ENCODE data around the gene TRIM45. TPM values are rescaled to one million over a fixed set of nuclear protein-coding genes. Genes with fewer than 3 reads are reported as not detected.

The TRIM45 gene
- total RNA-seq: 10 to 100 TPM in 3 of 4 donors, 1 to 10 TPM in 1; 7.3 to 25.4 (median 13.2) TPM
- polyA plus RNA-seq: 10 to 100 TPM in 1 of 3 donors, 1 to 10 TPM in 2; 3.3 to 17.1 (median 8.4) TPM
- long read RNA-seq, donor 1, transcript TRIM45-201 (6 exons, 3,515 nt): major isoform, 10 of 22 reads
- long read RNA-seq, donor 1, partial matches to known transcripts: 3 of 22 reads
- long read RNA-seq, donor 1, other reads (novel, unspliced or antisense): 9 of 22 reads
- long read RNA-seq, donor 2, transcript TRIM45-201 (6 exons, 3,515 nt): major isoform, 7 of 12 reads
- long read RNA-seq, donor 2, partial matches to known transcripts: 1 of 12 reads
- long read RNA-seq, donor 2, other reads (novel, unspliced or antisense): 4 of 12 reads

GRCh38 chr1:117121589-117122329 is at the start of gene TRIM45:
TRIM45 (minus strand) TSS chr1:117121749; CDS start chr1:117121201, 548 bp downstream.
- Histone ChIP-seq H3K9me3 (no peaks in the 10 kb centered on the region), H3K4me3 (peak within 1 kb of the TSS; percentile 78), H3K36me3 (ENCODE audit: insufficient read depth in 1 of 2, low read depth in 1 of 2) (peaks cover 0 to 1% of the 10 kb centered on the region in 2 donors), H3K27me3 (ENCODE audit: insufficient read depth in 3 of 3, low read length in 2 of 3) (no peaks in the 10 kb centered on the region), H3K27ac (peak within 1 kb of the TSS; percentile 95), H3K4me1 (peaks cover 45% of the 10 kb centered on the region)
- ATAC-seq (peak; percentile 90 to 95 (median 92)), DNase-seq (peak; percentile 97 to 98)
- peak; percentile 73 for TF ChIP-seq CTCF (IDR thresholded peaks at IDR 0.05)
- WGBS, 3 donors: 0 to 1% (median 1%) methylated on average over 66 to 71 of the region's 71 CpGs
- intact Hi-C loops (cut with DNase I): loop anchor here in 1 of 2 donors (1.0 to 5.0 kb wide), 2 partner anchors 28 to 246 kb away; partner anchors contain the start of gene MAN1A2

GRCh38 chr1:117169871-117170596 is 48.5 kb upstream of the TRIM45 start:
- Histone ChIP-seq H3K4me3 (no peak overlapping the region), H3K9me3 (no peaks in the 10 kb centered on the region), H3K27ac (no peak overlapping the region), H3K36me3 (ENCODE audit: insufficient read depth in 1 of 2, low read depth in 1 of 2) (no peaks in the 10 kb centered on the region), H3K4me1 (no peaks in the 10 kb centered on the region), H3K27me3 (ENCODE audit: insufficient read depth in 3 of 3, low read length in 2 of 3) (no peaks in the 10 kb centered on the region)
- TF ChIP-seq CTCF (IDR thresholded peaks at IDR 0.05): no peak
- 65 to 79% (median 70%) methylated on average over 4 of the region's 4 CpGs for WGBS, 3 donors
- ATAC-seq: no peak
- DNase-seq: no peak
- intact Hi-C loops (cut with DNase I): no loop called here

- Histone ChIP-seq H3K27ac (no peak overlapping the region), H3K4me3 (no peak overlapping the region), H3K4me1 (no peaks in the 10 kb centered on the region), H3K36me3 (ENCODE audit: insufficient read depth in 1 of 2, low read depth in 1 of 2) (no peaks in the 10 kb centered on the region), H3K9me3 (no peaks in the 10 kb centered on the region), H3K27me3 (ENCODE audit: insufficient read depth in 3 of 3, low read length in 2 of 3) (no peaks in the 10 kb centered on the region)
- DNase-seq: no peak
- TF ChIP-seq CTCF (IDR thresholded peaks at IDR 0.05): no peak
- no peak for ATAC-seq
- intact Hi-C loops (cut with DNase I): no loop called here
Observed at GRCh38 chr1:117167402-117167801, 45.9 kb upstream of the TRIM45 start.

- Histone ChIP-seq H3K4me1 (no peaks in the 10 kb centered on the region), H3K36me3 (ENCODE audit: insufficient read depth in 1 of 2, low read depth in 1 of 2) (no peaks in the 10 kb centered on the region), H3K27ac (no peak overlapping the region), H3K9me3 (no peaks in the 10 kb centered on the region), H3K4me3 (no peak overlapping the region), H3K27me3 (ENCODE audit: insufficient read depth in 3 of 3, low read length in 2 of 3) (no peaks in the 10 kb centered on the region)
- WGBS, 3 donors: 74 to 97% (median 96%) methylated on average over 2 of the region's 2 CpGs
- intact Hi-C loops (cut with DNase I): no loop called here
- ATAC-seq (no peak), DNase-seq (no peak)
- no peak for TF ChIP-seq CTCF (IDR thresholded peaks at IDR 0.05)
Observed at GRCh38 chr1:117166076-117166475, 44.5 kb upstream of the TRIM45 start.
